Inflammatory macrophage treated with lipopolysaccharide for 4 hours (primary cell): ENCODE measurements around the gene KLHL25.
A peak's percentile ranks its signal among the peaks of the same experiment; 100 is the strongest.

ENCODE experiments used
- DNase-seq: peaks from one replicate; pipeline ENCODE4 v3.0.0-alpha.2; 2020

KLHL25 gene

GRCh38 chr15:85794598-85795336, at the start of gene KLHL25:
Gene KLHL25 (minus strand): TSS chr15:85794925. CDS start chr15:85769810, 25,115 bp downstream.
- peak; percentile 91 for DNase-seq

GRCh38 chr15:85840802-85841152, 46.1 kb upstream of the KLHL25 start:
- no peak for DNase-seq

GRCh38 chr15:85840079-85840801, 45.5 kb upstream of the KLHL25 start:
- DNase-seq: peak; percentile 72

- peak; percentile 39 for DNase-seq
Observed at GRCh38 chr15:85839643-85840042, 44.9 kb upstream of the KLHL25 start.

- DNase-seq: no peak
Observed at GRCh38 chr15:85838655-85839054, 43.9 kb upstream of the KLHL25 start.

- DNase-seq: no peak
Observed at GRCh38 chr15:85837881-85838280, 43.2 kb upstream of the KLHL25 start.

- DNase-seq: no peak
Observed at GRCh38 chr15:85837011-85837433, 42.3 kb upstream of the KLHL25 start.

- DNase-seq: peak; percentile 12
Observed at GRCh38 chr15:85834651-85835050, 39.9 kb upstream of the KLHL25 start.

GRCh38 chr15:85832394-85832793, 37.7 kb upstream of the KLHL25 start:
- DNase-seq: peak; percentile 81

GRCh38 chr15:85831415-85832113, 36.8 kb upstream of the KLHL25 start:
- peak; percentile 9 for DNase-seq

- DNase-seq: peak; percentile 10
Observed at GRCh38 chr15:85829754-85830153, 35.0 kb upstream of the KLHL25 start.

GRCh38 chr15:85828874-85829273, 34.1 kb upstream of the KLHL25 start:
- DNase-seq: peak; percentile 11

- DNase-seq: no peak
Observed at GRCh38 chr15:85828126-85828525, 33.4 kb upstream of the KLHL25 start.

GRCh38 chr15:85826756-85827515, 32.2 kb upstream of the KLHL25 start:
- peak; percentile 21 for DNase-seq

GRCh38 chr15:85825719-85826118, 31.0 kb upstream of the KLHL25 start:
- no peak for DNase-seq

- DNase-seq: no peak
Observed at GRCh38 chr15:85825118-85825517, 30.4 kb upstream of the KLHL25 start.

GRCh38 chr15:85821545-85821944, 26.8 kb upstream of the KLHL25 start:
- DNase-seq: no peak

GRCh38 chr15:85819938-85820337, 25.2 kb upstream of the KLHL25 start:
- no peak for DNase-seq

GRCh38 chr15:85813234-85813633, 18.5 kb upstream of the KLHL25 start:
- DNase-seq: no peak

GRCh38 chr15:85810075-85810474, 15.3 kb upstream of the KLHL25 start:
- DNase-seq: no peak

GRCh38 chr15:85805420-85805819, 10.7 kb upstream of the KLHL25 start:
- no peak for DNase-seq

- DNase-seq: no peak
Observed at GRCh38 chr15:85804481-85805170, 9.9 kb upstream of the KLHL25 start.
